Activated T-cell treated with anti-CD3 and anti-CD28 coated beads for 1 hour (primary cell): ENCODE measurements around the gene CNPY3.
"Not testable (repeated sequence)": the region's sequence is repeated elsewhere in the genome, so short reads cannot be mapped to it uniquely, and the experiment has no call there.

ENCODE experiments used
- DNase-seq: peaks from one replicate; pipeline ENCODE4 v3.0.0-alpha.2; 2020; ENCODE audit warnings: low read depth

CNPY3 gene

DNA sequence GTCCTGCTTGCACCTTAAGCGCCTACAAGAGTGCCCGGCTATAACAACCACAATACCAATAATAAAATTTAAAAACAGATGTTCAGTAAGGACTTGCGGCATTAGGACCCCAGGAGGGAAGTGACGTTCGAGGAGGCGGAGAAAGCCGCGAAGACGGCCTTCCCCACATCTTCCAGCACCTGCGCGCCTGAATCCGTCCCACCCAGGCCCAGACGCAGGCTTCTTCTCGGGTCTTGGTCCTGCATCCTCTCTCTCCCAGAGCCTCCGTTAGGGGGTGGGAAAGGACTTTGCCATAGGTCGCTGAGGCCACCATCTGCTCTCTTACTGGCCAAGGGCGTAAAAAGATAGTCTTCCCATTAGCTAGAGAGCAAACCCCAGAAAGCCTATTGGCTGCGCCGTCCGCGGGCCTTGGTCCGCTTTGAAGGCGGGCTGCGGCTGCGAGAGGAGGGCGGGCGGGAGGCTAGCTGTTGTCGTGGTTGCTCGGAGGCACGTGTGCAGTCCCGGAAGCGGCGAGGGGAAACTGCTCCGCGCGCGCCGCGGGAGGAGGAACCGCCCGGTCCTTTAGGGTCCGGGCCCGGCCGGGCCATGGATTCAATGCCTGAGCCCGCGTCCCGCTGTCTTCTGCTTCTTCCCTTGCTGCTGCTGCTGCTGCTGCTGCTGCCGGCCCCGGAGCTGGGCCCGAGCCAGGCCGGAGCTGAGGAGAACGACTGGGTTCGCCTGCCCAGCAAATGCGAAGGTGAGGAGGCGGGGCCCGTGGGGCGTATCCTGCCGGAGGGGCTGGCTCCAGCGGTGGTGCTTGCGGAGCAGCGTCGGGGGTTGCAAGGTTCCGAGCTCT lies at the start of gene CNPY3:
TSS of gene CNPY3 (plus strand) at position 495 of the 835 bp plus-strand sequence. CDS start at position 586, 91 bp downstream.
- peak; percentile 85 for DNase-seq

DNA sequence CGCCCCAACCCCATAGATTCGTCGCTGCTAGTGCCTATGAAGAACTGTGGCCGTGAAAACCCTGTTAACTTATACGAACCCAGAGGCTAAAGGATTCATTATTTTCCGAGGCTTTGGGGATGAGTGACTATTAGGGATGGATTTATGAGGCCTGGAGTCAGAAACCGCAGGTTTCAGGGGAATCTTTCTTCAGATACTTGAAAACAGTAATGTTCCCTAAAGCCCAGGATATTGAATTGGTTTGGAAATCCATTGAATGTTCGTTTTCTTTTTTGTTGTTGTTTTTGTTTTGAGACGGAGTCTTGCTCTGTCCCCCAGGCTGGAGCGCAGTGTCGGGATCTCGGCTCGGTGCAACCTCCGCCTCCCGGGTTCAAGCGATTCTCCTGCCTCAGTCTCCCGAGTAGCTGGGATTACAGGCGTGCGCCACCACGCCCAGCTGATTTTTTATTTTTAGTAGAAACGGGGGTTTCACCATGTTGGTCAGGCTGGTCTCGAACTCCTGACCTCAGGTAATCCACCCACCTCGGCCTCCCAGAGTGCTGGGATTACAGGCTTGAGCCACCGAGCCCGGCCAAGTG lies 49.0 kb upstream of the CNPY3 start:
- DNase-seq, result not testable (repeated sequence)

- DNase-seq, result not testable (repeated sequence)
Measured at GRCh38 chr6:42880871-42881270, 48.4 kb upstream of the CNPY3 start.

DNA sequence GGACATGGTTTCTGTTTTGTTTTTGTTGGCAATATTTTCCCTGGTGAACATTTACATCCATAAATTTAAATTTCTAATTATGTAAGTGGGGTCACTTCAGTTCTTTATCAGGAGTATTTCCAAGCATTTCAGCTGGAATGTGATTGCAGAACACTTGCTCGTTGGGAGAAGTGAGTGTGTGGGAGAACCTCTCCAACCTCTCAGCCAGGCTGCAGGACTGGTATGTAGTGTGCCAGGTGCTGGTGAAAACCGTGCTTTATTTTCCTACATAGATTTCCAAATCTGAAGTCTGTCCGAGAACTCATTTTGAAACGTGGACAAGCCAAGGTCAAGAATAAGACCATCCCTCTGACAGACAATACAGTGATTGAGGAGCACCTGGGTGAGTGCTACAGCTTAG lies 43.6 kb upstream of the CNPY3 start:
- DNase-seq, result no peak

DNA sequence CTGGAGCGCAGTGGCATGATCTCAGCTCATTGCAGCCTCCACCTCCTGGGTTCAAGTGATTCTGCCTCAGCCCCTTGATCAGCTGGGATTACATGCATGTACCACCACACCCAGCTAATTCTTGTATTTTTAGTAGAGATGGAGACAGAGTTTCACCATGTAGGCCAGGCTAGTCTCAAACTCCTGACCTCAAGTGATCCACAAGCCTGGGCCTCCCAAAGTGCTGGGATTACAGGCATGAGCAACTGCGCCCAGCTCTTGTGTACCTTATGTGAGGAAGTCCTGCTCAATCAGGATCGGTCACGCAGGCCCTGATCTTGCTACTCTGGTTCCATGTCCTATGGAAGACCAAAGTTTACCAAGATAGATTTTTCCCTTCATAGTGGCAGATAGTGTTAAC lies 41.1 kb upstream of the CNPY3 start:
- DNase-seq, result not testable (repeated sequence)

DNA sequence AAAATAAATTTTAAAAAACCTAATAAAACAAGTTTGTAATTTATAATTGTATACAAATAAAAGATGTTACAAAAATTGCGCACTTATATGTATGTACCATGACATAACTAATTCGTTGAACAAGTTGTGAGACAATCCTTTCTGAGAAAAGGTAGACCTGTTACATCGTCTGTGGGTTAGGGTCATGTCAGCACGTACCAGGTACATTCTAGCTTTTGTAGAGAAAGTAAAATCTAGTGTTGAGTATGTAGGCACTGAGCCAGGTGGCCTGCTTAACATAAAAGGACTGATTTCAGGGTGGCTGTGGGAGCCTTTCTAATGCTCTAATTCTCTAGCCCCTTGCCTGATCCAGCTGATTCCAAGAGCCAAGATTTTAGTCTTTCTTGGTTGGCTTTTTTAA lies 39.5 kb upstream of the CNPY3 start:
- no peak for DNase-seq

DNA sequence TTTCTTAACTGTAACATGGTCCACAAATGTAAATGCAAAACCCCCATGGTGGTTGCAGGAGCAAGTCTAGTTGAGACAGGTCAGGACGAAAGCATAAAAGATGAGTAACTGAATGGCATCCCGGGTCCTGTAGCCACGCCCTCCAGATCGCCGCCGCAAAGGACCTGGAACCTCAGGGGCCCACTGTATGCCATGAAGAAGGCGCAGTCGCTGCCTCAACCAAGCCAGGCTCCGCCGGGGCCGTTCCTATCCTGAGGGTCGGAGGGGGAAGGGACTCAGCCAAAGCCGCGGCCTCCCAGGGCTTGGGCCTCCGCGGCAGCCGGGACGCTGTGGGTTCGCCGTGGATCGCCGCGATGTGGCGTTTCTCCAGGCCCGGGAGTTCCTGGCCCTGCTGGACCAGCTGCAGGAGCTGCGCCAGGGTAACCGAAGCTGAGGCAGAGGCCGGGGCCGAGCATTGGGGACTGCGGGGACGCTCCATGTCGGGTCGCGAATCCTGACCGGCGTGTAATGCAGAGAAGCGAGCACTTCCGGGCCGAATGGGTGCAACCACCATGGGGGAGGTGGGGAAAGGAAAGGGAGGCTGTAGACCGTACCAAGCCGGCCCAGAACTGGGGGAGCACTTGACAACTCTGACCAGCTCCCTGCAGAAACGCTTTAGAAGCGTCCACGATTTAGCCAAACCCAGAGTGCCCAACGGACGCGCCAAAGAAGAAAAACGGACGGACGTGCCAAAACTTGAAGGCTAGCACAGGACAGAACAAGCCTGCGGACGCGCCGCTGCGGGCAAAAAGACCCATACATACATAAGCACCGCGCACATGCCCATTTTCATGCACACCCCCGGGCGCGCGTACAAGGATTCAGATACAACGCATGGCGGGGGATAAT lies 38.7 kb upstream of the CNPY3 start:
- peak; percentile 79 for DNase-seq

- DNase-seq, result no peak
Measured at GRCh38 chr6:42891199-42891722, 38.0 kb upstream of the CNPY3 start.

GRCh38 chr6:42894041-42894828 lies 35.0 kb upstream of the CNPY3 start:
- DNase-seq, result not testable (repeated sequence)

DNA sequence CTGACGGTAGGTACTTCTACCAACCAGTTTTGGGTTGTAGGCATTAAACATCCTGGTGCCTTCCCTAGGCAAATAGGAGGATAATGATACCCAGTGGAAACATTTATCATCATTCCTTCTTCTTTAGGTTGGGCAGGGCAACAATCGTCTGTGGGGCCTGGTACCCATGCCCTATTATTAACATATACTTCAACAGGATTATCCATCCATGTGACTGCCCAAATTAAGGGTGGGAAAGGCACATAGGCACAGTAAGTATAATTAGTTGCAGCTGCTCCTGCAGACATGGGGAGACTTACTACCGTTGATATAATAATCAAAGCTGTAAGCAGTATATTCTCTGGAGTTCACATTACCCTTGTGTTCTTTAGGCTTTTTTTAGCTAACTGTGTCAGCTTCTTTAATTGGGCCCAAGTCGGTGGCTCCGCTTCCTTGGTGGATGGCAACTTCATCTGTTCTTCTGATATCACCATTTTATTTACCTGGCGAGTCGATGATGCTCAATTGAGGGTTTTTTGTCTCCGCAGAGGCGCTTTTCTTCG lies 33.0 kb upstream of the CNPY3 start:
- no peak for DNase-seq

DNA sequence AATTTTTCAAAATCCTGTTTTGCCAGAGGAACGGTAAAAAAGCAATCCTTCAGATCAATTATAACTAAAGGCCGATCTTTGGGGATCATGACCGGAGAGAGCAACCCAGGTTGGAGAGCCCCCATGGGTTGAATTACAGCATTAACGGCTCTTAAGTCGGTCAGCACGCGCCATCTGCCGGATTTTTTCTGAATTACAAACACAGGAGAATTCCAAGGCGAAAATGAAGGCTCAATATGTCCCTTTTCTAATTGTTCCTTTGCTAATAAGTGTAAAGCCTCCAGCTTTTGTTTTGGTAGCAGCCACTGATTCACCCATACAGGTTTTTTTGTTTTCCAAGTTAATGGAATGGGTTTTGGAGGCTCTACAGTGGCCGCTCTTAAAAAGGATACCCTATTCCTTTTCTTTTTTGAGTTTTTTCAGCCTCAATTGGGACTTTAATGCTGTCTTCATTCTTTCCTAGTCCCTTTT lies 30.4 kb upstream of the CNPY3 start:
- peak; percentile 65 for DNase-seq

DNA sequence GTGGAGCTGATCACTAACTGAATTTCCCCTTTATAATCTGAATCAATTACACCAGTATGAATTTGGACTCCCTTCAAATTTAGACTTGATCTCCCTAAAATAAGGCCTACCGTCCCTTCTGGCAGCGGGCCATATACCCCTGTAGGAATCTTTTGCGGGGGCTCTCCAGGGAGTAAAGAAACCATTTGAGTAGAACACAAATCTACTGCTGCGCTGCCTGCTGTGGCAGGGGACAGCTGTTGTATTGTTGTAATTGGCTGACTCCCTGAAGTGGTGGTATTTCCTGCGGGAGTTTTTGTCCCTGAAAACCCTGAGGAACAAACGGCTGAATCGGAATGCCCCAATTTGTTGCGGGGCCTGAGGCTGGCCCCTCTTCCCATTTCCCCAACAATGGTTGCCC lies 29.4 kb upstream of the CNPY3 start:
- DNase-seq, result no peak

DNA sequence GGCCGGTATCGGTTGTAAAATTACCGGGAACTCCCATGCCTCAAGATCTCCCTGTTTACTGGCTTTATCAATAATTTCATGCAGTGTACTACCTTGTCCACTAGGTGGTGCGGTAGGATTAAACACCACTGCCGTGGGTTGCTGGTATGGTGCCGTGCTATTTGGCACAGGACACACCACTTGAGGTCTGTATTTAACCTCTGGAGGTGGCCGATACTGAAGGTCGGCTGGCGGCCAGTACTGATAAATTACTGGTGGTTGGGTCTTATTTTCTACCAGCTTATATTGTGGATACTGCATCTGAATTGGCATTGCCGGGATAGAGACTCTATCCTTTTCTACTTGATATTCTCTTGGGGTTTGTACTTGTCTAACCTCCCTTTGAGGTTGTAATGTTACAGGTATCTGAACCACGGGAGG lies 27.7 kb upstream of the CNPY3 start:
- DNase-seq, result peak; percentile 51

DNA sequence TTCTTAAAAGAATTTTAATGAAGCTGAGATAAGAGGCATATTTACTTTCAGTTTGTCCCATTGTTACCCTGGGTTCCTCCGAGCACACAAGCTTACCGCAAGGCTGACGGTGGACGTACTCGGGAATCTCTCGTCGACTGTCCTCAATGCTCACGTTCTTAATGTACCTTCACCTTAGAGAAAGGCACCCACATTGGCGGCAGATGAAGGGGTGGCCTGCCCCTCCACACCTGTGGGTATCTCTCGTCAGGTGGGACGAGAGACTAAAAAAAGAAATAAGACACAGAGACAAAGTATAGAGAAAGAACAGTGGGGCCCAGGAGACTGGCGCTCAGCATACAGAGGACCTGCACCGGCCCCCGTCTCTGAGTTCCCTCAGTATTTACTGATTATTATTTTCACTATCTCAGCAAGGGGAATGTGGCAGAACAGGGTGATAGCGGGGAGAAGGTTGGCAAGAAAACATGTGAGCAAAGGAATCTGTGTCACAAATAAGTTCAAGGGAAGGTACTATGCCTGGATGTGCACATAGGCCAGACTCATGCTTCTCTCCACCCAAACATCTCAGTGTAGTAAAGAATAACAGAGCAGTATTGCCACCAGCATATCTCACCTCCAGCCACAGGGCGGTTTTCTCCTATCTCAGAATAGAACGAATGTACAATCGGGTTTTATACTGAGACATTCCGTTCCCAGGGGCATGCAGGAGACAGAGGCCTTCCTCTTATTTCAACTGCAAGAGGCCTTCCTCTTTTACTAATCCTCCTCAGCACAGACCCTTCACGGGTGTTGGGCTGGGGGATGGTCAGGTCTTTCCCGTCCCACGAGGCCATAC lies 26.6 kb upstream of the CNPY3 start:
- DNase-seq, result not testable (repeated sequence)

GRCh38 chr6:42904467-42904866 lies 24.8 kb upstream of the CNPY3 start:
- no peak for DNase-seq

DNA sequence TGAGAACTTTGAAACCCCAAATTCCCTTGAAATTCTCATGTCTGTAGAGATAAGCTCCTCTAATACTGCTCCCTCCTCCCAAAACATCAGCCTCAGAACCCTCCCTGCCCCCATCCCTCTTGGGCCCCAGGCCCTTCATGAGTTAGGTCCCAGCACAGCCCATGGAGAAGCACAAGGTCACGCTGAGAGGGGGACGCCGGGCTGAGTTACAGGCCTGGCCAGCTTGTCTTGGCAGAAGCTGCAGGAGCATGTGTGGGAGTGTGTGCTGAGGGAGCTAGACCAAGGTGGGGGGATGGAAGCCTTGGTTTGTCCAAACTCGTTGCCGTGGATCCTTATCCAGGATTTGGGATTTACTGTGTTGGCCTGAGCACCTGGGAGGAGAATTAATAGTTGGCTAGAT lies 21.9 kb upstream of the CNPY3 start:
- DNase-seq, result no peak

- no peak for DNase-seq
Measured at GRCh38 chr6:42909835-42910234, 19.4 kb upstream of the CNPY3 start.

- no peak for DNase-seq
Measured at GRCh38 chr6:42911171-42912021, 17.9 kb upstream of the CNPY3 start.

DNA sequence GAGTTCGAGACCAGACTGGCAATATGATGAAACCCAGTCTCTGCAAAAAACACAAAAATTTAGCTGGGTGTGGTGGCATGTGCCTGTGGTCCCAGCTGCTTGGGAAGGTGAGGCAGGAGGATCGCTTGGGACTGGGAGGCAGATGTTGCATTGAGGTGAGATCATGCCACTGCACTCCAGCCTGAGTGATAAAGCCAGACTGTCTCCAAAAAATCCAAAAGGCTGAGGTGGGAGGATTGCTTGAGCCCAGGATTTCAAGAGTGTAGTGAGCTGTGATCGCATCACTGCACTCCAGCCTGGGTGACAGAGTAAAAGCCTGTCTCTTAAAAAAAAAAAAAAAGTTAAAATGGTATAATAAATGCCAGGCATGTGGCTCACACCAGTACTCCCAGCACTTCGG lies 14.7 kb upstream of the CNPY3 start:
- no peak for DNase-seq
